A549 treated with DMSO at 1 μM for 4 hours (cell line): ENCODE results near the gene WNT8A. TPM values are rescaled to one million over a fixed set of nuclear protein-coding genes. Genes with fewer than 3 reads are reported as not detected.

Experiments used
- total RNA-seq: library from RNA; stranded (reverse); fragments of 200-300 nt; extraction: Qiagen RNA extraction; gene quantifications from 5 replicates; pipeline ENCODE4 v1.2.3, GENCODE V29; 2022; ENCODE audit warnings: low read depth

Gene WNT8A, protein sequence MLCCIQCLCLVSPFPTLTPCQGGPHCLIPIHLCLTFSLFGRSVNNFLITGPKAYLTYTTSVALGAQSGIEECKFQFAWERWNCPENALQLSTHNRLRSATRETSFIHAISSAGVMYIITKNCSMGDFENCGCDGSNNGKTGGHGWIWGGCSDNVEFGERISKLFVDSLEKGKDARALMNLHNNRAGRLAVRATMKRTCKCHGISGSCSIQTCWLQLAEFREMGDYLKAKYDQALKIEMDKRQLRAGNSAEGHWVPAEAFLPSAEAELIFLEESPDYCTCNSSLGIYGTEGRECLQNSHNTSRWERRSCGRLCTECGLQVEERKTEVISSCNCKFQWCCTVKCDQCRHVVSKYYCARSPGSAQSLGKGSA
- not detected in 5 replicates for total RNA-seq

DNA sequence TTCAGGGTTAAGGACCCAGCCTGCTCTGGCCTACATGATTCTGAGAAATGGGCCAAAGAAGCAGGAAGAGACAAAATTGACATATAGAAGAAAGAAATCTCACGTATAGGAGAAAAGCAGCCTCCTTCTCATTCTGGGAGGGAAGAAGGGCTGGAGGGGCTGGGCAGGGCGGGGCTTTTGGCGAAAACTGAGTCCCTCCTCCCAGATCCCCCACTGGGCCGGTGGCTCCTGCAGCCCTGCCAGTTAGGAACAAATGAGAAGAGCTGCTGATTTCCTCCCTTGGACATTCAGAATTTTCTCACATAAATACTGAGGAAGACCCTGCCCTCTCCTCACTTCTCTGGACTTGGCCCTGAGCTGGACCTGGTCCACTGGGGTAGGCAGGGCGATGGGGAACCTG is at the start of gene WNT8A:
TSS of gene WNT8A (plus strand) at position 332 of the 400 bp plus-strand sequence. CDS start 95 bp downstream, outside the sequence.

DNA sequence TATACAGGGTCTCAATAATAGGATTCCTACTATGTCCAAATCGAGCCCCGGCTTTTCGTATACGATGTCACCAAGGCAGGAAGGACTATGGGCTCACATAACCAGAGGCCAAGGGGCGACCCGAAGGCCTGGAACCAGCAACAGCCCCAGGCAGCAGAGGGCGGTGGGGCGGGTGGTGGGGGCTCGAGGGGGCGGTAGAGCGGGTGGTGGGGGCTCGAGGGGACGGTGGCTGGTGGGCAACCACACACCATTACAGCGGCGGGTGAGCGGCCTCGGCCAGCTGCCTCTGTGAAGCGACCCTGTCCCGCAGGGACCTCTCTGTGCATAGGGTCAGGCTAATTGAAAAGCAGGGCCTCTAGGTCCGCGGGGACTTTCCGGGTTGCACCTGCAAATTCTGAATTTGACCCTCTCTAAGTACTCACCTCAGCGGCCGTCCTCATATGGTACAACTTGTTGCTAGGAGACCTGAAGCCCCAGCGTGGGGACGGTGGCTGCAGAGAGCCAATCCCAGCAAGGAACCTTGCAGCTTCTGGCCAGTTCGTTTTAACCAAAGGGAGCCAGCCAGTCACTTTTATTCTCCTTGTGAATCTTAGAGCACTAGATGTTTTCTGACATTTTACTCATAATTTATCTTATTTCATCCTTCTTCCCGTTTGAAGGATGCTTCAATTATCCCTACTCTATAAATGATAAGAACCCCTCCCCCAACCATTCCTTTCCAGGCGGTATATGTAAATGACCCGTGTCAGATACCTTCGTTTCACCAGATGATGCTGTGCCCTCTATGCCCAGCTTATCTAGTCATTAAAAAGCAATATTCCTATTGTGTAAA is 55.3 kb downstream of the WNT8A start, which contains the start of gene NME5:
TSS of gene NME5 (minus strand) at position 480 of the 832 bp plus-strand sequence. CDS start 648 bp downstream, outside the sequence.

Other genes starting within 250 kb of the WNT8A start
- gene MYOT, start 216.2 kb upstream of the WNT8A start, total RNA-seq: not detected in 5 replicates
- gene PKD2L2, start 194.6 kb upstream of the WNT8A start, total RNA-seq: 0.06 to 0.08 TPM in 2 of 5 replicates, not detected in the others
- 12.8 to 19.2 TPM (median 14.1 TPM) in 5 replicates for gene FAM13B, start 51.0 kb upstream of the WNT8A start, total RNA-seq
- not detected in 5 replicates for gene NME5, start 55.4 kb downstream of the WNT8A start, total RNA-seq
- gene BRD8, start 94.6 kb downstream of the WNT8A start, total RNA-seq: 50.3 to 59.3 TPM (median 57.1 TPM) in 5 replicates
- gene KIF20A, start 95.1 kb downstream of the WNT8A start, total RNA-seq: 43.0 to 53.6 TPM (median 47.9 TPM) in 5 replicates
- gene CDC23, start 129.3 kb downstream of the WNT8A start, total RNA-seq: 27.7 to 33.9 TPM (median 31.8 TPM) in 5 replicates
- gene GFRA3, start 190.6 kb downstream of the WNT8A start, total RNA-seq: 0.05 to 0.10 TPM (median 0.07 TPM) in 5 replicates
- gene CDC25C, start 247.8 kb downstream of the WNT8A start, total RNA-seq: 10.6 to 12.8 TPM (median 12.2 TPM) in 5 replicates